ENCODE data around the gene EXOC4.

DNA sequence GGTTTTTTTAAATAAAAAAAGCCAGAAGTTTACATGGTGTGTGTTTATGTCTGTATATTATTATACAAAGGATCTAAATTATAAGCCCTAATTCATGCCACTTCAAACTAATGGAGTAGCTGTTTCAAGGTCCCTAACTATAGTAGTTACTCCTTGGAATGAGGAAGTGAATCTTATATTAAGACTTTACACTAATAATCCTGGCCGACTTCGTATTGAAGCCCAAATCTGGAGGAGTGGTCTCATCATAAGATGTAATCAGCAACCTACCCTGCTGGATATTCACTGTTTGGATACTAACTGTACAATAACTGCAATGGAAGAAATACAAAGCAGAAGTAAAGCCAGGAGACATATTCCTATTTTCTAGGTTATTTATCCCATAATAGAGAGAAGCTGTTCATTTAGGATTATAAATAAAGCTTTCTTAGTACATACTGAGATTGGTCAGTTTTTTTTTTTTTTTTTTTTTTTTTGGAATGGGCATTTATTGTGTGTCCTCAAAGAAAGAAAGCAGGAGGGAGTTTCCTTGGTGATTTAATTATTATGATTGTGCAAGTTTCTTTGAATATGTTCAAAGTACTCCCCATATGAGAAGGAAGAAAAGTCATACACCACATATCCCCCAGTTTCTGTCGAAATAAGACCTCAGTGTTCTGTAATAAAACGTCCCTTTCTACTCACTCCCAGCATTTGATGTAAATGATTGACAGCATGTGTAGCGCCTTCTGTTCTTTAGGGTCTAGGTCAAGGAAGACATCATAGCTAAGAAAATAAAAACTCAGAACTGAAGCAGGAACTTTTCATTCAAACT is 397.8 kb downstream of the EXOC4 start:
- no peak for TF ChIP-seq ZFP3 (tag by site-specific recombination; IDR thresholded peaks at IDR 0.05; ENCODE audit: low read depth)
- TF ChIP-seq, protein P1, sequence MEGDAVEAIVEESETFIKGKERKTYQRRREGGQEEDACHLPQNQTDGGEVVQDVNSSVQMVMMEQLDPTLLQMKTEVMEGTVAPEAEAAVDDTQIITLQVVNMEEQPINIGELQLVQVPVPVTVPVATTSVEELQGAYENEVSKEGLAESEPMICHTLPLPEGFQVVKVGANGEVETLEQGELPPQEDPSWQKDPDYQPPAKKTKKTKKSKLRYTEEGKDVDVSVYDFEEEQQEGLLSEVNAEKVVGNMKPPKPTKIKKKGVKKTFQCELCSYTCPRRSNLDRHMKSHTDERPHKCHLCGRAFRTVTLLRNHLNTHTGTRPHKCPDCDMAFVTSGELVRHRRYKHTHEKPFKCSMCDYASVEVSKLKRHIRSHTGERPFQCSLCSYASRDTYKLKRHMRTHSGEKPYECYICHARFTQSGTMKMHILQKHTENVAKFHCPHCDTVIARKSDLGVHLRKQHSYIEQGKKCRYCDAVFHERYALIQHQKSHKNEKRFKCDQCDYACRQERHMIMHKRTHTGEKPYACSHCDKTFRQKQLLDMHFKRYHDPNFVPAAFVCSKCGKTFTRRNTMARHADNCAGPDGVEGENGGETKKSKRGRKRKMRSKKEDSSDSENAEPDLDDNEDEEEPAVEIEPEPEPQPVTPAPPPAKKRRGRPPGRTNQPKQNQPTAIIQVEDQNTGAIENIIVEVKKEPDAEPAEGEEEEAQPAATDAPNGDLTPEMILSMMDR (tag by site-specific recombination; IDR thresholded peaks at IDR 0.05) = no peak
